Measurements from ENCODE around the gene CCNL2. TPM values are rescaled to one million over a fixed set of nuclear protein-coding genes. Genes with fewer than 3 reads are reported as not detected.

The CCNL2 gene
- total and polyA plus RNA-seq, 2 donors (not counting 1 experiment from before 2014, with no cell fraction given) = 263 to 347 TPM

GRCh38 chr1:1440262-1441001 is 41.3 kb upstream of the CCNL2 start:
- POLR2A ChIA-PET = no interaction called here
- ATAC-seq (ENCODE audit: low read depth) (no peak), DNase-seq (no peak)

More at GRCh38 chr1:1440262-1441001, 41.3 kb upstream of the CCNL2 start:
- H2AFZ ChIP-seq (ENCODE audit: insufficient read depth, low read depth, low read length, poor library complexity, severe bottlenecking) = no peak overlapping the region
- peaks cover 0 to 7% (median 0%) of the 10 kb centered on the region in 3 donors for H3K9me3 ChIP-seq (ENCODE audit: control extremely low read depth in 1 of 3, control insufficient read depth in 2 of 3, insufficient read depth in 1 of 3, low read length in 2 of 3)
- no peak for TF ChIP-seq EZH2 (IDR thresholded peaks at IDR 0.05; ENCODE audit: borderline replicate concordance, insufficient read depth, low read depth, low read length, poor library complexity, severe bottlenecking)
- no peak for TF ChIP-seq CTCF (IDR thresholded peaks at IDR 0.05)
- CTCF ChIA-PET = interaction anchor here (0.6 to 2.5 kb wide), 8 partner anchors 10 to 457 kb away, joined by 3 to 9 read pairs (median 4); partner anchors contain the start of gene MRPL20
- intact Hi-C loops (cut with micrococcal nuclease) = loop anchor here (2.0 kb wide), 1 partner anchor 34 kb away; the partner anchor contains the start of gene MRPL20
- H3K9ac ChIP-seq (ENCODE audit: low read length) = no peak overlapping the region
- no peaks in the 10 kb centered on the region for H4K20me1 ChIP-seq (ENCODE audit: control insufficient read depth, insufficient read depth, low read length, poor library complexity, severe bottlenecking)
- H3K4me2 ChIP-seq (replicated peaks; ENCODE audit: low read depth, low read length, poor library complexity, severe bottlenecking) = peak overlapping the region; percentile 14
- peaks cover 0 to 39% (median 18%) of the 10 kb centered on the region in 4 experiments for H3K27me3 ChIP-seq (replicated peaks in 1 of 4; ENCODE audit: control extremely low read depth in 1 of 4, control insufficient read depth in 3 of 4, insufficient read depth in 4 of 4, low read length in 3 of 4)
- no peaks in the 10 kb centered on the region for H3K79me2 ChIP-seq (ENCODE audit: control insufficient read depth, insufficient read depth, low read length)
- H3K27ac ChIP-seq (ENCODE audit: low read length in 2 of 2) = no peak overlapping the region
- peak overlapping the region; percentile 20 for H3K27ac Mint-ChIP-seq
- H3K27me3 Mint-ChIP-seq = peaks cover 18% of the 10 kb centered on the region
- no peaks in the 10 kb centered on the region for H3K9me3 Mint-ChIP-seq (ENCODE audit: insufficient read depth)
- H3K4me3 Mint-ChIP-seq = no peak overlapping the region
- WGBS (ENCODE audit: insufficient coverage) = 91% methylated on average over 19 of the region's 26 CpGs
- H3K4me1 ChIP-seq (ENCODE audit: control insufficient read depth in 2 of 2, insufficient read depth in 2 of 2, low read length in 2 of 2) = peaks cover 13 to 20% of the 10 kb centered on the region in 2 donors
- H3K36me3 ChIP-seq (replicated peaks in 1 of 2; ENCODE audit: control extremely low read depth in 1 of 2, control insufficient read depth in 1 of 2, extremely low read depth in 1 of 2, insufficient read depth in 2 of 2, low read length in 1 of 2) = no peaks in the 10 kb centered on the region
- peaks cover 8% of the 10 kb centered on the region for H3K4me1 Mint-ChIP-seq
- H3K4me3 ChIP-seq (ENCODE audit: control extremely low read depth in 1 of 5, extremely low read depth in 1 of 5, insufficient read depth in 1 of 5, low read depth in 2 of 5, low read length in 4 of 5) = no peak overlapping the region
